Right forelimb (tissue), 1 donor: Measurements from ENCODE around the gene ASH1L.
"Not testable (repeated sequence)": the region's sequence is repeated elsewhere in the genome, so short reads cannot be mapped to it uniquely, and the experiment has no call there.

Experiments
- DNase-seq: peaks from one replicate; pipeline ENCODE4 v3.0.0-alpha.2; 2018

Gene ASH1L

DNA sequence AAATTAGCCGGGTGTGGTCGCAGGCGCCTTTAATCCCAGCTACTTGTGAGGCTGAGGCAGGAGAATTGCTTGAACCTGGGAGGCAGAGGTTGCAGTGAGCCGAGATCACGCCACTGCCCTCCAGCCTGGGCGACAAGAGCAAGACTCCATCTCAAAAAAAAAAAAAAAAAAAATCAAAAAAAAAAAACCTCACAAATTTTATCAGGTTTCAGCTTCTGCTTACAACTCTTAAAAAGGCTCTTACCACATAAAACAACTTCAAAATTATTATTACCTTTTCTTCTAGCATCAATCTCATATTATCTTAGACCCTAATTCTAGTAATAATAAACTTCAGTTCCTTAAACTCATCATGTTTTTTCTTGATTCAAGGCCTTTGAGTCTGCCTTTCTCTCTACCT is 120.2 kb downstream of the ASH1L start:
- DNase-seq: not testable (repeated sequence)

DNA sequence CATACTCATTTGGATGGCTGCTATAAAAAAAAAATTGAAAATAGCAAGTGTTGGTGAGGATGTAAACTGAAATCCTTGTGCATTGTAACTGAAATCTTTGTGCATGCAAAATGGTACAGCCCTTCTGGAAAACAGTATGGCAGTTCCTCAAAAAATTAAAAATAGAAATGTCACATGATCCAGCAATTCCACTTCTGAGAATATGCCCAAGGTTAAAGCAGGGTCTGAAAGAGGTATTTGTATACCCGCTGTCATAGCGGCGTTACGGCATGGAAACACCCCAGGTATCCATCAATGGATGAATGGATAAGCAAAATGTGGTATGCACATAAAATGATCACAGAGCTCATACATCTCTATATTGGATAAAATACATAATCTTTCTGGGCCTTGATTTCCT is 125.2 kb downstream of the ASH1L start:
- DNase-seq: no peak

GRCh38 chr1:155433831-155434389 is 128.7 kb downstream of the ASH1L start:
- DNase-seq: not testable (repeated sequence)

DNA sequence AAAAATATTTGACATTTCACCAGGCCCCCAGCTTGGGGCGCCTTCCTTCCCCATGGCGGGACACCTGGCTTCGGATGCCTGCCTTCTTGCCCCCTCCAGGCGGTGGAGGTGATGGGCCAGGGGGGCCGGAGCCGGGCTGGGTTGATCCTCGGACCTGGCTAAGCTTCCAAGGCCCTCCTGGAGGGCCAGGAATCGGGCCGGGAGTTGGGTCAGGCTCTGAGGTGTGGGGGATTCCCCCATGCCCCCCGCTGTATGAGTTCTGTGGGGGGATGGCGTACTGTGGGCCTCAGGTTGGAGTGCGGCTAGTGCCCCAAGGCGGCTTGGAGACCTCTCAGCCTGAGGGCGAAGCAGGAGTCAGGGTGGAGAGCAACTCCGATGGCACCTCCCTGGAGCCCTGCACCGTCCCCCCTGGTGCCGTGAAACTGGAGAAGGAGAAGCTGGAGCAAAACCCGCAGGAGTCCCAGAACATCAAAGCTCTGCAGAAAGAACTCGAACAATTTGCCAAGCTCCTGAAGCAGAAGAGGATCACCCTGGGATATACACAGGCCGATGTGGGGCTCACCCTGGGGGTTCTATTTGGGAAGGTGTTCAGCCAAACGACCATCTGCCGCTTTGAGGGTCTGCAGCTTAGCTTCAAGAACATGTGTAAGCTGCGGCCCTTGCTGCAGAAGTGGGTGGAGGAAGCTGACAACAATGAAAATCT is 129.3 kb downstream of the ASH1L start:
- DNase-seq: not testable (repeated sequence)

DNA sequence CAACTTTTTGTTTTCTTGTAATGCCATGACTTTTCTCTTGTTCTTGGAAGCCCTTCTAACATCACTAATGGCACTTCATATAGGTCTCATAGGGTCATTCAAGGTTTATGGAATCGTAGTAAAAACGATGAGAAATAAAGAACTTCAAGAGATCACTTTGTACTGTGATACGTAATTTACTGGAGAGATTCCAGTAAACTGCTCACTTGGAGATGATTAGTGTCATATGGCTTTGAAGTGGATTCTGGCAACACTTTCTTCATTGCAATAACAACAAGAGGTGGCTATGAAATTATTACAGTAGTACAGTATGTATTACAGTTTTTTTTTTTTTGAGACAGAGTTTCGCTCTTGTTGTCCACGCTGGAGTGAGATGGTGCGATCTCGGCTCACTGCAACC is 138.5 kb downstream of the ASH1L start:
- DNase-seq: no peak

DNA sequence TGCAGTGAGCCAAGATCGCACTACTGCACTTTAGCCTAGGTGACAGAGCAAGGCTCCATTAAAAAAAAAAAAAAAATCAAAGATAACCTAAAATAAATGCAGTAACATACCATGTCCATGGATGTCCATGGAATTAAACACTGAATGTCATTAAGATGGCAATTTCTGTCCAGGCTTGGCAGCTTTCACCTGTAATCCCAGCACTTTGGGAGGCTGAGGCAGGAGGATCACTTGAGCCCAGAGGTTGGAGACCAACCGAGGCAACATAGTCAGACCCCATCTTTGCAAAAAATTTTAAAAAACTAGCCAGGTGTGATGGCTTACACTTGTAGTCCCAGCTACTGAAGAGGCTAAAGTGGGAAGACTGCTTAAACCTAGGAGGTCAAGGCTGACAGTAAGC is 141.8 kb downstream of the ASH1L start:
- DNase-seq: no peak

GRCh38 chr1:155411840-155412239 is 150.8 kb downstream of the ASH1L start:
- DNase-seq: not testable (repeated sequence)

- DNase-seq: no peak
Observed at GRCh38 chr1:155410931-155411330, 151.7 kb downstream of the ASH1L start.

DNA sequence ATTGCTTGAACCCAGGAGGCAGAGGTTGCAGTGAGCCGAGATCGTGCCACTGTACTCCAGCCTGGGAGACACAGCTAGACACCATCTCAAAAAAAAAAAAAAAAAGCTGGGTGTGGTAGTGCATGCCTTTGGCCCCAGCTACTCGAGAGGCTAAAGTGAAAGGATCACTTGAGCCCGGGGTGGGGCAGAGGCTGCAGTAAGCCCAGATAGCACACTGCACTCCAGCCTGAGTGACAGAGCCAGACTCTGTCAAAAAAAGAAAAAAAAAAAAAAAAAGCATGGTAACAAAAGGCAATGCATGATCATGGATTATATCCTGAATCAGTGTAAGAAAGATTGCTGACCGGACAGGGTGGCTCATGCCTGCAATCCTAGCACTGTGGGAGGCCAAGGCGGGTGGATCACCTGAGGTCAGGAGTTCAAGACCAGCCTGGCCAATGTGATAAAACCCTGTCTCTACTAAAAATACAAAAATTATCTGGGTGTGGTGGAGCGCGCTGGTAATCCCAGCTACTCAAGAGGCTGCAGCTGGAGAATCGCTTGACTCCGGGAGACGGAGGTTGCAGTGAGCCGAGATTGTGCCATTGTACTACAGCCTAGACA is 165.6 kb downstream of the ASH1L start:
- no peak for DNase-seq

- DNase-seq: no peak
Observed at GRCh38 chr1:155392898-155393411, 169.6 kb downstream of the ASH1L start.

GRCh38 chr1:155389826-155390225 is 172.8 kb downstream of the ASH1L start:
- no peak for DNase-seq

DNA sequence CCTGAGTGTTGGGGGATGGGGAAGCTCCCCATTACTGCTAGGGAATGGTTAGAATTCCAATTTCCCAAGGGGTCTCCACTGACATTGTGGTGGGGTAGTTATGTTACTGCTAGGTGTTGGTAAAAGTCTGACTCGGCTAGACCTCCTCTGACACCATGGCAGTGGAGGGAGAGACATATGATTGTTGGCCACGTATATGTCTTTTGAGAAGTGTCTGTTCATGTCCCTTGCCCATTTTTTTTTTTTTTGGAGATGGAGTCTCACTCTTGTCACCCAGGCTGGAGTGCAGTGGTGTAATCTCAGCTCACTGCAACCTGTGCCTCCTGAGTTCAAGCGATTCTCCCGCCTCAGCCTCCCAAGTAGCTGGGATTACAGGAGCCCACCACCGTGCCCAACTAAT is 176.8 kb downstream of the ASH1L start:
- not testable (repeated sequence) for DNase-seq

DNA sequence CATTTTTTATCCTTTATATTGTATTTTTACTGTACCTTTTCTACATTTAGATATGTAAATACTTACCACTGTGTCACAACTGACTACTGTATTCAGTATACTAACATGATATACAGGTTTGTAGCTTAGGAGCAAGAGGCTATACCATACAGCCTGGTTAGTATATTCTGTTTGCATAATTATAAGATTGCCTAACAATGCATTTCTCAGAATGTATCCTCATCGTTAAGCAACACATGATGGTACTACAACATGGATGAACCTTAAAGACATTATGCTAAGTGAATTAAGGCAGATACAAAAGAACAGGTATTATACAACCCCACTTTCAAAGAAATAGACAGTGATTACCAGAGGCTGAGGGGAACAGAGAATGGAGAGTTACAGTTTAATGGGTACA is 179.2 kb downstream of the ASH1L start:
- no peak for DNase-seq

DNA sequence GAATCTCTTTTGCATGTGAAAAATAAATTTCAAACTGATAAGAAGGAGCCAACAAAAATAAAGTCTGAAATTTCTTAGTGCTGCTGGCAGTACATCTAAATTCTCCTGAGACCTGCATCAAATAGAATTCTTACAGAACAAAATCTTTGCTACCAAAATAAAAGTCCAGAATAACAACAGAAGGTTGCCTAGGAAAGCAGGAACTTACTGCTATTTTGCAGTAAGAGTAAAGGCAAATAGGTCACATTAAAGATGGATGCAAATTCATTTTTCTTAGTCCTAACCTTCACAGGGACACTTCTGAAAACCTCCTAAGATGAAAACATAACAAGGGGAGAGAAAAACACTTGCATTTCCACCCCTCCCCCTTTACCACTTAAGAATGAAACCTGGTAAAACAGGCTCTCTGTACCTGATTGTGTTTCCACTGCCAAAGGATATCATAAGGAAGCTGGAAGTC is 182.9 kb downstream of the ASH1L start:
- DNase-seq: no peak

DNA sequence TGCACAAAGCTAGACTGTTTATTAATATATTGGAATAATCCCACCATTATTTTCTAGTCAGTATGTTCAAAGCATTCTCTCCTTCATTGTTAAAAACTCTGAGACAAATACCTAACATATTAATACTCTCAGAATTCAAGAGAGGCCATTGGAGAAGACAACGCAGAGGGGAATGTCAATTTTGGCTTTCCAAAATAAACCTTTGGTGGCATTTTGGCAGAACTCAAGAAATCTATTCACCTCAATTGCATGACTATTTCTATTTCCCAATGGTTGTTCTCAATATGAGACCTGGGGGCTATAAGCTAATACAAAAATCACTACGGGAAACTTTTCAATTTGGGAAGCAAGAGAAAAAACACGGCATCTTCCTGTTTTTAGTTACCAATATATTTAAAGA is 183.4 kb downstream of the ASH1L start:
- no peak for DNase-seq

DNA sequence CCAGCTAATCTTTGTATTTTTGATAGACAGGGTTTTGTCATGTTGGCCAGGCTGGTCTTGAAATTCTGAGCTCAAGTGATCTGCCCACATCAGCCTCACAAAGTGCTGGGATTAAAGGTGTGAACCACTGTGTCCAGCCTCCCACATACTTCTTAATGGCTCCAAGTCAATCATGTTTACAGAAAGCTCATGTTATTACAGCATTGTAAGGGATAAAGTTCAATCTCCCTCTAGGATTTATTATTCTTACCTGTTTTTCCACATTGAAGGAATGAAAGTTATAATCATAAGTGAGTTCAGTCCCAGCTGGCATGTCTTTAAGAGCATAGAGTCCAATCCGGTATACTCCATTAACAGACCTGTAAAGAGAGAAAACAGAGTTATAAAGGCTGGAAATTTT is 202.6 kb downstream of the ASH1L start:
- no peak for DNase-seq

DNA sequence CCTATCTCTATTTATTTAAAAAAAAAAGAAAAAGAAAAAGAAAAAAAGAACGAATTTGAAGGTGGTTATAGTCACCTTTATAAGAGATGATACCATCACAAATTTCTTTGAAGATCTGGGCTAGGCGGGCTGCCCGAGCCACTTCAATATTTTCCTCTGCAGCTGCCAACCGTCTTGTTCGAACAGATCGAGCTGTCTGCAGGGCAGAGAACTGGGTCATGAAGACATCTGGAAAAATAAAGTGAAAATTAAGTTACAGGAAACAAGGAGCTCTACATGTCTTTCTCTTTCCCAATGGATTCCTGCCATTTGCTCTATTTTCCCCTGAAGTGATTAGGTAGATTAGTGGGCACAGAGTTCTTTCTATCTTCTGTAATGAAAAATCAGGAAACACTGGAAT is 210.0 kb downstream of the ASH1L start:
- peak; percentile 51 for DNase-seq

DNA sequence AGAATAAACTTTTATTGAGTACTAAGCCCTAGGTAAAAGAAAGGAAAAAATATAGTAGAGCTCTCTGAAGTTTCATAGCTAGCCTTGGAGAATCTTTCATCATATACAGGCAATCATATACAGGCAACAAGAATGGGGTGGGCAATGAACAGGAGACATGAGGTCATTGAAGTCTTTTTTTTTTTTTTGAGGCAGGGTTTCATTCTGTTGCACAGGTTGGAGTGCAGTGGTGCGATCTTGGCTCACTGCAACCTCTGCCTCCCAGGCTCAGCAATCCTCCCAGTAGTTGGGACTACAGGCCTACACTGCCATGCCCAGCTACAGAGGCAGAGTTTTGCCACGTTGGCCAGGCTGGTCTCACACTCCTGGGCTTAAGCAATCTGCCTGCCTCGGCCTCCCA is 219.8 kb downstream of the ASH1L start:
- no peak for DNase-seq

DNA sequence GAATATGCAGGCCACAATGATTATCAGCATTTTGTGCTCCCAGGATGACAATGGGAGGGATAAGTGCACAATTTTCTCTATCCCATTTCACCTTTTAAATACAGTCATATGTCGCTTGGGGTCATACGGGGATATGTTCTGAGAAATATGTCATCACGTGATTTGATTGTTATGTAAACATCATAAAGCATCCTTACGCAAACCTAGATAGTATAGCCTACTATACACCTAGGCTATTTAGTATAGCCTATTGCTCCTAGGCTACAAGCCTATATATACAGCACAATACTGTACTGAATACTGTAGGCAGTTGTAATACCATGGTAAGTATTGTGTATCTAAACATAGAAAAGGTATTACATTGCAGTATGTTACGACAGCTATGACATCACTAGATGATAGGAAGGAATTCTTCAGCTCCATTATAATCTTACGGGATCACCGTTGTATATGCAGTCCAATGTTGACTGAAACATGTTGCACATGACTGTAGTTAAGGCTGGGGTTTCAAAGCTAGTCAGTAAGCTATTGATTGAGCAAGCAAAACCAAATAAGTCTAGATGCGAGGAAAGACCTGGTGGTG is 223.0 kb downstream of the ASH1L start:
- DNase-seq: no peak

- DNase-seq: no peak
Observed at GRCh38 chr1:155334962-155335361, 227.6 kb downstream of the ASH1L start.

GRCh38 chr1:155329980-155330598 is 232.5 kb downstream of the ASH1L start:
- no peak for DNase-seq

DNA sequence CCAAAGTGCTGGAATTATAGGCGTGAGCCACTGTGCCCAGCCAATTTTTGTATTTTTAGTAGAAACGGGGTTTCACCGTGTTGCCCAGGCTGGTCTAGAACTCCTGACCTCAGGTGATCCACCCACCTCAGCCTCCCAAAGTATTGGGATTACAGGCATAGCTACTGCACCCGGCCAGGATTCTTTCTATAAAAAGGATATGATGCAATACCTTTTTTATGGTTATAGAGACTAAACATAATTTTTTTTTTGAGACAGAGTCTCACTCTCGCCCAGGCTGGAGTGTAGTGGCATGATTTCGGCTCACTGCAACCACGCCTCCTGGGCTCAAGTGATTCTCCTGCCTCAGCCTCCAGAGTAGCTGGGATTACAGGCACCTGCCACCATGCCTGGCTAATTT is 233.7 kb downstream of the ASH1L start:
- not testable (repeated sequence) for DNase-seq

- DNase-seq: no peak
Observed at GRCh38 chr1:155327981-155328380, 234.6 kb downstream of the ASH1L start.
